Neural cell (in vitro differentiated cells): ENCODE data around the gene ADGRL3.

Experiments used
- CTCF ChIP-seq: fragments of 450-650 bp; IDR thresholded peaks from 2 replicates; pipeline ENCODE4 v1.5.1; 2014; ENCODE audit warnings: antibody characterized with exemption, mild to moderate bottlenecking, moderate library complexity; ENCODE audit not compliant: poor library complexity, severe bottlenecking
- EP300 ChIP-seq: fragments of 450-650 bp; conservative IDR thresholded peaks from 2 replicates; pipeline ENCODE4 v1.6.1; 2014; ENCODE audit warnings: antibody characterized with exemption, mild to moderate bottlenecking, moderate library complexity; ENCODE audit not compliant: poor library complexity, severe bottlenecking
- EZH2 ChIP-seq: fragments of 200-600, 300-800 bp; shearing (Covaris generic), sonication (generic); IDR thresholded peaks from 2 replicates; pipeline ENCODE4 v1.6.1; 2014; ENCODE audit warnings: antibody characterized with exemption, low read length, borderline replicate concordance, mild to moderate bottlenecking; ENCODE audit not compliant: insufficient read depth, poor library complexity, severe bottlenecking
- SMC3 ChIP-seq: fragments of 450-650 bp; conservative IDR thresholded peaks from 2 replicates; pipeline ENCODE4 v1.6.1; 2014; ENCODE audit warnings: antibody characterized with exemption, mild to moderate bottlenecking, moderate library complexity; ENCODE audit not compliant: poor library complexity

GRCh38 chr4:62057031-62057430, 856.9 kb downstream of the ADGRL3 start:
- TF ChIP-seq EZH2 (no peak), EP300 (peak; percentile 85), CTCF (no peak), SMC3 (no peak)
